GM12892 (cell line): ENCODE results near the gene POMP.

ENCODE experiments used
- POLR2A ChIP-seq: IDR thresholded peaks from 2 replicates; pipeline ENCODE4 v1.6.1; 2011; ENCODE audit warnings: low read depth, low read length, control low read depth
- POLR2AphosphoS5 ChIP-seq: IDR thresholded peaks from 2 replicates; pipeline ENCODE4 v1.6.1; 2011; ENCODE audit warnings: low read depth, low read length, control low read depth
- TAF1 ChIP-seq: IDR thresholded peaks from 2 replicates; pipeline ENCODE4 v1.6.1; 2011; ENCODE audit warnings: low read depth, mild to moderate bottlenecking, control low read depth, low read length, borderline replicate concordance

DNA sequence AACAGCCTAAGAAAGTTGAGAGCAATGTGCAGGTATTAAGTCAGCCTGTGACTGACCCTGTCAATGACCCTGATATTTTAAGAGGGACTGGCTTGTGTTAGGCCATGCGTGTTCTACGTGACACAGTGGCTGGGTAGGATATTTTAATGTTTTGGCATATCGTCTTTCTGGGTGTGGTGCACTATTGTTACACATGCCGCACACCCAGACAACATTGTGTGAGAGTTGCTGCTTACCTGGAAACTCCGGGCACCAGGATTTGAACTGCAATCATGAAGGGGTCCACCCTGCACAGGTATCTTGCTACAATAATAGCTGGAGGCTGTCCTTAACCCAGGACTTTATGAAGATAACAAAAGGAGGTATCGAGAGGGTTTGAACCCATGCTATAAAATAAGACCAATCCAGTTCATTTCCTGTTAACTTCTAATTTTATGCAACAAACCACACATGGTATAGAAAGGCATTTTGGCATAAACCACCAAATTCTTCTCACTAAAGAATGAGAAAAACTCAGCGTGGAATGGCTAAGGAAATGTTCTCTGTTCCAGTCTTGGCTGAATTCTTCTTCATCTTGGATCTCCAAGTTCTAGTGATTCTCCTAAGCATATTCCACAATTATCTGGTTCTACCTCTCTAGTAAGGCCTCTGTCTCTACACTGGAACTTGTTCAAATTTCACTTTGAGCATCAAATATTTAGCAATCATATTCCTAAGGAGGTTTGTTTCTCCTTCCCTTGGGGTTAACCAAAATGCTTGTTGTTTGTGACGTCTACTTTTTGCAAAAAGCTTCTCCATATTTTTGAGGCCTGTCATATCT, 38.7 kb upstream of the POMP start:
- TF ChIP-seq POLR2A: no peak
- no peak for TF ChIP-seq POLR2AphosphoS5
- TF ChIP-seq TAF1: no peak
